Endothelial cell of umbilical vein (primary cell): Measurements from ENCODE around the gene TRIM59. TPM values are rescaled to one million over a fixed set of nuclear protein-coding genes. Genes with fewer than 3 reads are reported as not detected.
A peak's percentile ranks its signal among the peaks of the same experiment; 100 is the strongest.

Source experiments
- BruUV-seq: library from RNA; stranded (reverse); fragments of 400-500 nt; replicated peaks from 2 replicates; lab custom pipeline; 2021; lab: Mats Ljungman, UMichigan
- CTCF ChIA-PET: fragments of 300-600, 350-600 bp; sonication (Branson Sonifier 250); formaldehyde crosslinking; loops from one replicate; lab custom pipeline; 2021; ENCODE audit warnings: antibody characterized with exemption, inconsistent platforms; lab: Charles Lee
- POLR2A ChIA-PET: fragments of 300-600, 350-600 bp; sonication (Branson Sonifier 250); formaldehyde crosslinking; loops from one replicate; lab custom pipeline; 2021; ENCODE audit warnings: antibody characterized with exemption, inconsistent platforms; lab: Charles Lee
- DNase-seq: peaks from one replicate; pipeline ENCODE4 v3.0.0-alpha.2; 2011; ENCODE audit warnings: low read depth, low spot score
- FAIRE-seq: peaks from 2 replicates; lab custom pipeline; 2011; peaks lifted over from hg19 to GRCh38; lab: Jason Lieb, UNC
- H2AFZ ChIP-seq: 2 replicates; pipeline ENCODE4 v1.6.0; 2012; ENCODE audit warnings: low read depth, low read length, control low read depth, inconsistent platforms
- H3K27ac ChIP-seq: 2 replicates; pipeline ENCODE4 v1.5.1; 2011; ENCODE audit warnings: low read depth, mild to moderate bottlenecking, control low read depth, low read length, moderate library complexity; ENCODE audit not compliant: insufficient read depth
- H3K27me3 ChIP-seq, 2 experiments: 2 replicates each; pipeline versions ENCODE4 v1.6.0 to v1.6.1; 2011; ENCODE audit warnings: low read length in 2 of 2, mixed read lengths in 1 of 2; ENCODE audit not compliant: control insufficient read depth in 2 of 2, insufficient read depth in 2 of 2
- H3K36me3 ChIP-seq, 2 experiments: 2 replicates in 1 of 2; 3 replicates in 1 of 2; pipeline ENCODE4 v1.5.1; 2011; ENCODE audit warnings: low read length in 2 of 2, mild to moderate bottlenecking in 1 of 2, moderate library complexity in 1 of 2; ENCODE audit not compliant: control insufficient read depth in 2 of 2, insufficient read depth in 2 of 2; ENCODE audit errors: extremely low read depth in 1 of 2
- H3K4me1 ChIP-seq: 3 replicates; pipeline ENCODE4 v1.5.1; 2011; ENCODE audit warnings: mild to moderate bottlenecking, low read length; ENCODE audit not compliant: control insufficient read depth, insufficient read depth; ENCODE audit errors: extremely low read depth
- H3K4me2 ChIP-seq: 2 replicates; pipeline ENCODE4 v1.6.1; 2011; ENCODE audit warnings: low read length, control low read depth, mixed read lengths; ENCODE audit not compliant: insufficient read depth
- H3K4me3 ChIP-seq, 3 experiments: fragments of 200-600 bp in 1 of 3; sonication (generic), shearing (Covaris generic) in 1 of 3; replicated peaks in 1 of 3; 2 replicates each; pipeline ENCODE4 v1.5.1; 2011 to 2016; ENCODE audit warnings: control low read depth in 3 of 3, low read length in 3 of 3, mild to moderate bottlenecking in 2 of 3, inconsistent platforms in 1 of 3, low read depth in 1 of 3, moderate library complexity in 1 of 3; ENCODE audit not compliant: insufficient read depth in 1 of 3
- H3K79me2 ChIP-seq: 2 replicates; pipeline ENCODE4 v1.6.0; 2012; ENCODE audit warnings: low read length, inconsistent platforms; ENCODE audit not compliant: control insufficient read depth, insufficient read depth
- H3K9ac ChIP-seq: replicated peaks from 2 replicates; pipeline ENCODE3; 2011; ENCODE audit warnings: low read length, control low read depth; ENCODE audit not compliant: insufficient read depth; ENCODE audit errors: extremely low read depth
- H3K9me1 ChIP-seq: replicated peaks from 3 replicates; pipeline ENCODE4 v1.6.0; 2011; ENCODE audit warnings: mild to moderate bottlenecking, low read length; ENCODE audit not compliant: control insufficient read depth, insufficient read depth; ENCODE audit errors: extremely low read depth
- H3K9me3 ChIP-seq: replicated peaks from 2 replicates; pipeline ENCODE4 v1.5.1; 2012; ENCODE audit warnings: low read length, inconsistent platforms; ENCODE audit not compliant: control insufficient read depth, insufficient read depth
- H4K20me1 ChIP-seq: replicated peaks from 2 replicates; pipeline ENCODE3; 2011; ENCODE audit warnings: mild to moderate bottlenecking, low read length; ENCODE audit not compliant: control insufficient read depth, insufficient read depth; ENCODE audit errors: extremely low read depth
- CTCF ChIP-seq, 2 donors: IDR thresholded peaks; 1 replicate in 1 of 2; 2 replicates in 1 of 2; pipeline ENCODE4 v1.5.1; 2011; ENCODE audit warnings: low read length in 2 of 2, mild to moderate bottlenecking in 2 of 2, moderate library complexity in 2 of 2, control low read depth in 1 of 2, inconsistent platforms in 1 of 2, low read depth in 1 of 2; ENCODE audit not compliant: insufficient read depth in 1 of 2; ENCODE audit errors: extremely low read depth in 1 of 2
- EZH2 ChIP-seq: IDR thresholded peaks from 2 replicates; pipeline ENCODE4 v1.6.1; 2012; ENCODE audit warnings: borderline replicate concordance, low read depth, mild to moderate bottlenecking, moderate library complexity, low read length, inconsistent platforms; ENCODE audit not compliant: severe bottlenecking
- FOS ChIP-seq: IDR thresholded peaks from 2 replicates; pipeline ENCODE4 v1.6.1; 2011; ENCODE audit warnings: mild to moderate bottlenecking, low read length, moderate library complexity, borderline replicate concordance; ENCODE audit not compliant: insufficient read depth
- GATA2 ChIP-seq: IDR thresholded peaks from 2 replicates; pipeline ENCODE4 v1.7.0; 2011; ENCODE audit warnings: low read depth, mild to moderate bottlenecking, moderate library complexity, mixed read lengths, low read length; ENCODE audit not compliant: insufficient read length, insufficient read depth
- JUN ChIP-seq: IDR thresholded peaks from 2 replicates; pipeline ENCODE4 v1.6.1; 2011; ENCODE audit warnings: borderline replicate concordance, low read depth; ENCODE audit not compliant: insufficient read length, insufficient read depth
- MYC ChIP-seq: IDR thresholded peaks from one replicate; pipeline ENCODE4 v1.6.1; 2011; ENCODE audit warnings: mild to moderate bottlenecking, low read depth, low read length
- POLR2A ChIP-seq: IDR thresholded peaks from 2 replicates; pipeline ENCODE4 v1.6.1; 2012; ENCODE audit warnings: low read depth, mild to moderate bottlenecking, control low read depth, low read length
- POLR2AphosphoS5 ChIP-seq: IDR thresholded peaks from 2 replicates; pipeline ENCODE4 v1.6.1; 2012; ENCODE audit warnings: low read depth, mild to moderate bottlenecking, control low read depth, low read length, moderate library complexity; ENCODE audit not compliant: insufficient read depth
- dilution Hi-C: fragments of 300-500 bp; cut with MboI; formaldehyde crosslinking; loops from one replicate; pipeline ENCODE4 v1.15.0; 2019; ENCODE audit warnings: low sequenced_read_pairs; ENCODE audit not compliant: extremely low pct_ligation_motif_present
- intact Hi-C: fragments of 100-400 bp; cut with micrococcal nuclease; formaldehyde crosslinking; loops from one replicate; pipeline ENCODE4 v1.10.0; 2022
- polyA plus RNA-seq, 4 experiments: library from polyadenylated mRNA; depleted of rRNA in 3 of 4; stranded (reverse) in 3 of 4; unstranded in 1 of 4; fragments of >200 nt; gene quantifications; 2 replicates each; pipeline versions ENCODE4 v1.2.1 to v1.2.3, GENCODE V29; 2011 to 2012; ENCODE audit warnings: missing spikeins in 1 of 4
- total RNA-seq: library from RNA; stranded (reverse); gene quantifications from 2 replicates; pipeline ENCODE4 v1.2.3, GENCODE V29; 2021

Gene TRIM59
- total and polyA plus RNA-seq, 2 donors (not counting 3 experiments of a cell fraction or from before 2014, with no cell fraction given) = 6.8 to 33.0 TPM

- H4K20me1 ChIP-seq = no peaks in the 10 kb centered on the region
- no TSS peak for BruUV-seq
- H2AFZ ChIP-seq = no peak overlapping the region
- FAIRE-seq = peak; percentile 38
- H3K27me3 ChIP-seq = peaks cover 24 to 27% of the 10 kb centered on the region in 2 experiments
- no peaks in the 10 kb centered on the region for H3K4me1 ChIP-seq
- no peak overlapping the region for H3K9ac ChIP-seq
- no peak overlapping the region for H3K27ac ChIP-seq
- no peaks in the 10 kb centered on the region for H3K9me3 ChIP-seq
- H3K36me3 ChIP-seq = no peaks in the 10 kb centered on the region
- no peaks in the 10 kb centered on the region for H3K9me1 ChIP-seq
- H3K4me2 ChIP-seq = no peak overlapping the region
- dilution Hi-C loops = no loop called here
- intact Hi-C loops = no loop called here
- no peak for DNase-seq
- TF ChIP-seq MYC = no peak
- no peak for TF ChIP-seq JUN
- no peak for TF ChIP-seq POLR2A
- no peak for TF ChIP-seq POLR2AphosphoS5
- no peak for TF ChIP-seq EZH2
- TF ChIP-seq CTCF (IDR thresholded peaks at IDR 0.05; ENCODE audit: extremely low read depth in 1 of 2, insufficient read depth in 1 of 2, low read depth in 1 of 2, low read length in 2 of 2) = no peak
- H3K79me2 ChIP-seq = no peaks in the 10 kb centered on the region
- H3K4me3 ChIP-seq = no peak overlapping the region
- ChIA-PET CTCF (interaction anchor here (1.5 kb wide), 1 partner anchor 9 kb away, joined by 3 read pairs; no protein-coding TSS in a partner anchor), POLR2A (no interaction called here)
Measured at GRCh38 chr3:160475884-160476283, 26.3 kb upstream of the TRIM59 start.

- CTCF ChIA-PET = interaction anchor here (1.2 kb wide), 1 partner anchor 10 kb away, joined by 3 read pairs; no protein-coding TSS in a partner anchor
Measured at GRCh38 chr3:160475153-160475552, 25.6 kb upstream of the TRIM59 start.

More at GRCh38 chr3:160475153-160475552, 25.6 kb upstream of the TRIM59 start:
- dilution Hi-C loops = no loop called here
- no peak overlapping the region for H3K4me3 ChIP-seq
- POLR2A ChIA-PET = no interaction called here
- no peaks in the 10 kb centered on the region for H3K36me3 ChIP-seq
- BruUV-seq = no TSS peak
- no peaks in the 10 kb centered on the region for H3K4me1 ChIP-seq
- H3K9ac ChIP-seq = no peak overlapping the region
- H3K9me1 ChIP-seq = no peaks in the 10 kb centered on the region
- FAIRE-seq (no peak), DNase-seq (no peak)
- H2AFZ ChIP-seq = no peak overlapping the region
- intact Hi-C loops = no loop called here
- peaks cover 24 to 27% of the 10 kb centered on the region in 2 experiments for H3K27me3 ChIP-seq
- no peaks in the 10 kb centered on the region for H3K79me2 ChIP-seq
- H3K27ac ChIP-seq = no peak overlapping the region
- H3K4me2 ChIP-seq = no peak overlapping the region
- no peaks in the 10 kb centered on the region for H4K20me1 ChIP-seq
- no peaks in the 10 kb centered on the region for H3K9me3 ChIP-seq
- TF ChIP-seq MYC (no peak), FOS (no peak), GATA2 (no peak), CTCF (IDR thresholded peaks at IDR 0.05; ENCODE audit: extremely low read depth in 1 of 2, insufficient read depth in 1 of 2, low read depth in 1 of 2, low read length in 2 of 2) (no peak), POLR2AphosphoS5 (no peak)
